Activated T-helper 1 cell treated with Interleukin-2 at 50 U/mL for 16 hours (primary cell): ENCODE results near the gene MAP3K5.
"Not testable (repeated sequence)": the region's sequence is repeated elsewhere in the genome, so short reads cannot be mapped to it uniquely, and the experiment has no call there.

Experiments
- DNase-seq: peaks from one replicate; pipeline ENCODE4 v3.0.0-alpha.2; 2020; ENCODE audit warnings: low read depth

MAP3K5 gene

DNA sequence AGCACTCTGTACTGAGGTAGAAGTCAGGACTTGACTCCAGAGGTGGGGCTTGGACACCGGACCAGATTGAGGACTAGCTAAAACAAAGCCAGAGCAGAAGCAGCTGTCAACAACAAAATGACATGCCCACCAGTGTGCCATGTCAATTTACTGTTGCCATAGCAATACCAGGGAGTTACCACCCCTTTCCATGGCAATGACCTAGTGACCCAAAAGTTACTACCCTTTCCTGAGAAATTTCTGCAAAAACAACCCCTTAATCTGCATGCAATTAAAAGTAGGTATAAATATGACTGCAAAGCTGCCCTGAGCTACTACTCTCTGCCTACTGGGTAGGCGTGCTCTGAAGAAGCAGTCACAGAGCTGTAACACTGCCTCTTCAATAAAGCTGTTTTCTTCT is 21.0 kb downstream of the MAP3K5 start:
- DNase-seq, result no peak

DNA sequence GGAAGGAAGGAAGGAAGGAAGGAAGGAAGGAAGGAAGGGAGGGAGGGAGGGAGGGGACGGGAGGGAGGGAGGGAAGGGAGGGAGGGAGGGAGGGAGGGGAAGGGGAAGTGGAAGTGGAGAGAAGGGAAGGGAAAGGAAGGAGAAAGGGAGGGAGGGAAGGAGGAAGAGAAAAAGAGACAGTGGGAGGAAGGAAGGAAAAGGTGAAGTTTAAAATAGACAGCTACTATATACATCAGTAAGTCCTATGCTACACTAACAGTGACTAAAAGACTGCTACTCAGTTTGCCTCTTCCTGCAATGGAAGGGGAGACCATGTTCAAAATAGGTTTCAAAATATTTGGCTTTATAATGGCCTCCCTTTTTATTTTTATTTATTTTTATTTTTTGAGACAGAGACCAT is 22.5 kb downstream of the MAP3K5 start:
- DNase-seq, result no peak

DNA sequence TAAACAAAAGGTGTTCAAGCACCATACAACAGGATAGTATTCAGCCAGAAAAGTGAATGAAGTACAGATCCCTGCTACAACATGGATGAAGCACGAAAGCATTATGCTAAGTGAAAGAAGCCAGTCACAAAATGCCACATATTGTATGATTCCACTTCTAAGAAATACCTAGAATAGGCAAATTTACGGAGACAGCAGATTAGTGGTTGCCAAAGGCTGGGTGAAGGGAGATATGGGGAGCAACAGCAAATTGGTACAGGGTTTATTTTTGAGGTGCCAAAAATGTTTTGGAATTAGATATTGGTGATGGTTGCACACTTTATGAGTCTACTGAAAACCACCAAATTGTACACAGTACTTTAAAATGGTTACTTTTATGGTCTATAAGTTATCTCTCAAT is 23.2 kb downstream of the MAP3K5 start:
- DNase-seq, result no peak

DNA sequence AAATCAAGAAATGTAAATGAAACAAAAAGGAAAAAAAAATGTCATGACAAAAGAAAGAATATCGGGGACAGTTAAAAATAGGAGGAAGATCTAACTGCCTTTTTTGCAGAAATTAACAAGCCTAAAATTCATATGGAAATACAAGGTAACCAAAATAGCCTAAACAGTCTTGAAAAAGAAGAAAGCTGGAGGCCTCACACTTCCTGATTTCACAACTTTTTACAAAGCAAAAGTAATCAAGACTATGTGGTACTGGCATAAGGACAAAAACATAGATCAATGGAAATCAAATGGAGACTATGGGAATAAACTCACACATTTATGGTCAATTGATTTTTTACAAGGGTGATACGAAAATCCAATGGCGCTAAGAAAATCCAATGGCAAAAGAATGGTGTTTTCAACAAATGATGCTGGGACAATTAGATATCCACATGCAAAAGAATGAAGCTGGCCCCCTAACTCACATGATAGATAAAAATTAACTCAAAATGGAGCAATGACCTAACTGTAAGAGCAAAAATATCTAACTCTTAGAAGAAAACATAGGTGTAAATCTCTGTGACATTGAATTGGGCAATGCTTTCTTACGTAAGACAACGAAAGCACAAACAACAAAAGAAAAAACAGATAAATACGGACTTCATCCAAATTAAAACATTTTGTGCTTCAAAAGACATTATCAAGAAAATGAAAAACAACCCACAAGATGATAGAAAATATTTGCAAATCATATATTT is 24.5 kb downstream of the MAP3K5 start:
- no peak for DNase-seq

DNA sequence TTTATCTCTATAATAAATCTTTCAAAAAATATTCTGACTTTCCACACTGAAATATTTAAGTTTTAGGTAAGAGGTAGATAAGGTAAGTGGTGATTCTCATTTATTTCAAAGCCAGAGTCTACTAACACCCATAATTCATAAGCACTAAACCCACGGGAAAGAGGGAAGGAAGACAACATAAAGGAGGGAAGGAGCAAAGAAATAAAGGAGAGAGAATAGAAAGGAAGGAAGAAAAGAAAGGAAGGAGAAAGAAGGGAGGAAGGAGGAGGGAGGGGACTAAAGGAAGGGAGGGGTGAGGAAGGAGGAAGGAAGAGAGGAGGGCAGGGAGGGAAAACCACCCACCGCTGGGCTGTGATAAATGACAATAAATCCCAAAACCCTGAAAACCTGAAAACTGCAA is 25.2 kb downstream of the MAP3K5 start:
- no peak for DNase-seq

DNA sequence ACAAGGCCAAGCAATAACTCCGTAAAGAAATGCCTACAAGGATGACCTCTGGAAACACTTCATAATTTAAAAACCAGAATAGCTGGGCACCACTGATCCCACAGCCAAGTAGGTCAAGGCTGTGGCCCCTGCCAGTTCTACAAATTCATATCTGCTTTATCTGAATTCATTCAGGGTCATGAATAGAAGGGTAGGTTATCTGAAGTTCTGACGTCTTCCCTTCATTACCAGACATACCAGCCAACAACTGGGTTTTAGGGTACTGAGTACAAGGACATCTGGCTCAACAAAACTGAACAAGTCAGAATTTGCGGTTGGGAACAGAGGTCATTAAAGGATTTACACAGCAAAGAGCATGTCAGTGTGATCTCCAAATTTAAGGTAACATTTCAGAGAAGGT is 26.0 kb downstream of the MAP3K5 start:
- no peak for DNase-seq

DNA sequence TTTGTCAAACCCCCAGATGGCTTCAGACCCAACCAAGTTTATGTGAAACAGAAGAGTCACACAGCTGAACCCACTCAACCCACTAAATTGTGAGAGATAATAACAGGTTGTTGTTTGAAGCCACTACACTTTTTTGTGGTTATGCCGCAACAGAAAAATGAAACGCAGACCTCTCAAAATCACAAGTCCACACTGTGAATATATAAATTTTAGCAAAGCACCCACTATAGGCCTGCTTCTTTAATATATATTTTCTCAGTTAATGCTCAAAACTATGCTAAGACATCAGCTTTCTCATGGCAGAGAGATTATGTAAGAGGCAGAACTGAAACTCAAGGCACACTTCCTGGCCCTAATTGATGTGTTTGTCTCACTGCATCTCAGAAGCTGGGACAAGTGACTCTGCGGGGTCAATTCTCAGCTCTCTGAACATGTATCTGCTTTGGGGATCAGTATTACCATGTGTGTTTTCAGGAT is 27.7 kb downstream of the MAP3K5 start:
- DNase-seq, result no peak

DNA sequence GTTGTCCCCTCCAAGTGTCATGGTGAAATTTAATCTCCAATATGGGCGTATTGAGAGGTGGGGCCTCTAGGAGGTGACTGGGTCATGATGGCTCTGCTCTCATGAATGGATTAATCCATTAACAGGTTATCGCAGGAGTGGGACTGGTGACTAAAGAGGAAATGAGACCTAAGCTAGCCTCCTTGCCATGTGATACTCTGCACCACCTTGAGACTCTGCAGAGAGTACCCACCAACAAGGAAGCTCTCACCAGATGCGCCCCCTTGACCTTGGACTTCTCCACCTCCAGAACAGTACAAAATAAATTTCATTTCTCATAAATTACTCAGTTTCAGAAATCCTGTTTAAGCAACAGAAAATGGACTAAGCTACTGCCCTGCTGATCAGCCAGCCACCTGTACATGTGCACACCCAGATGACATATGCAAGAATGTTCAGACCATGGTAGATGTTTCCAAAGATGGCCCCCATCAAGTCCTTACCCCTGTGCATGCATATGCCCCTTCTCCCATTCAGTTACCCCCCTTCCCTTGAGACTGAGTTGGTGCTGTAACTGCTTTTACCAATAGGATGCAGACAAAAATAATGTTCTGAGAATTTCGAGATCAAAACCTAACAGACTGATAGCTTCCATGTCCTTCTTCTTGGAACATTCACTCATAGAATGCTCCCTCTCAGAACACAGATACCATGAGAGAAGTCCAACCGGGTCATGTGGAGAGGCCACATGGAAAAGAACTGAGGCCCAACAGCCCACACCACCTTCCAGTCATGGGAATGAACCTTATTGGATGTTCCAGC is 28.4 kb downstream of the MAP3K5 start:
- no peak for DNase-seq

DNA sequence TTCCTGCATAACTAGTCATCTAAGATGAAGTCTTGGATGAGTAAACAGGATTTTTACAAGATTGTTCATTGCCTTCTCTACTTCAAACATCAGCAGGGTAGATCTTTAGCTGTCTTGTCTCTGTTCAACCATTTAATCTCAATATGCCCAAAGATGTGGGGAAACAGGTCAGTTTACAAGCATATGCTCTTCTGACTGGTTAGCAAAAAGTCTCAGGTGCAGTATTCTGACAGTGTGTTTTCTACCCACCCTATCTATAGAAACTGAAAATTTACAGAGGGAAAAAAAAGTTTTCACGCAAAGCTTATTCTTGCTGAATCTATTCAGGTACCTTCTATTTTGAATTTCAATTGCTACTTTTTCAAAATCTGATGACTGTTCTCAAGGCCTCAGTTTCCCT is 29.0 kb downstream of the MAP3K5 start:
- no peak for DNase-seq

DNA sequence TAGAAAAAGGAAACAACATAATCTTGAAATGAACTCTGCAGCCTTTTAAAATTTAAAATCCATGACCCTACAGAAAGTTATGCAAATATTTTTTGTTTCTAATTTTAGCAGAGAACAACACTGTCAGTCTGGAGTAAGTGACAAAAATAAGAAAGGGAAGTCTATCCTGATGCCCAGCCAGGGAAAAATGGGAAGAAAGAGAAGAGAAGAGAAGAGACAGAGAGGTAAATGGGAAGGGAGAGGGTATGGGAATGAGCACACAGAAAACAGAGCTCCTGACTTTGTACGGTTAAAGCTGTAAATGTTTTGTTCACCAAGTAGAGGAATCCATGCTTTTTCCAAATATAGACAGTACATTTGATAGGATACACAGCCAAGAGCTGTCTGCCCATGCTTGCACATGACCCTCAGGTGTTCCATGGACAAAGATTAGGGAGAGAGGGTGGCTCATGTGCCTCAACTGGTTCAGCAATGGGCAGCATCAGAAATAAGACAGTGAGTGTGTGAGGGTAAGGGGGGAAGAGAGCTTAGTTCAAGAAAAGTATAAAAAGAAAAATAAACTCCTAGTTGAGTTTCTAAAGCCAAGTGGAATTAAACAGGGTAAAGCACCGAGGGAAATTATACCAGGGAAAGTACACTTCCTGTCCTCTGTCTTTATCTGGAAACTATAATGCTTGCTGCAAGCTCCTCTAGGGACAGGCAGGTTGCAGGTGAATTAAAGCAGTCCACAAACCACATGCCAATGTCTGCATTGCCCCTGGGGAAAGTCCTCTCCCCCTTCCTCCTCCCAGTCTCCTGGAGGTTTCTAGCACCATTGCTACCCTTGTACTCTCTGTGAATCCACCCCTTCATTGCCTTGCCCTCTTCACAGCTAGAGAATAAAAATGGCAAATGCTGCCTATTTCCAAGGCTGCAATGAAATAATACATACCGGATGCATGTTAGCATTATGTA is 30.0 kb downstream of the MAP3K5 start:
- DNase-seq, result no peak

DNA sequence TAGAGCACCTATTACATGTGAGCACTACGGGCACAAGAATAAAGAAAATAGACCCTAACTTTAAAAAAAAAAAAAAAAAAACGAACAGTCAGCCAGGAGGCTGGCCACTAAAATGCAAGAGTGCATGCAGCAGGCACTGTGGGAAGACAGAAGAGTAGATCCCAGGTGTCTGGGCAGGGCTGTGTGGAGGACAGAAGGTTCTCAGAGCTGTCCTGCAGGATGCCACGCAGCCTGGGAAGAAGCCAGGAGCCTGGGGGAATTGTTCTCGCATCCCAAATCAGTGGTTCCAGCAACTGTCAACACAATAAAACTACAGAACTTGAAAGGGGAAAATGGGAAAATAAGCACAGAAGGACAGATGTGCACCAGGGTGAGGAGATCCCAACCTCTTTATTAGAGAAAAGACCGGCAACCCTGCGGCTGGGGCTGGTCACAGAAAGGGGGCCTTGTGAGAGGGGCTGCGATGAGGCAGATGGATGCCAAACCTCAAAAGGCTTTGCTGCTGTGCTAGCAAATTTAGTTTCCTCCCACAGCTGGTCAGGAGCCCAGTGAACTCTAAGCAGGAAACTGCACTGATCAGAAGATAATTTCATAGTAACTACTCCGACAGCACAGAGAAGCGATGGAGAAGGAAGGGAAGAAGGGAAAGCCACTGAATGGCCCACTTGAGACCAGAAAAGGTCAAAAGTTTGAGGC is 30.9 kb downstream of the MAP3K5 start:
- DNase-seq, result no peak

DNA sequence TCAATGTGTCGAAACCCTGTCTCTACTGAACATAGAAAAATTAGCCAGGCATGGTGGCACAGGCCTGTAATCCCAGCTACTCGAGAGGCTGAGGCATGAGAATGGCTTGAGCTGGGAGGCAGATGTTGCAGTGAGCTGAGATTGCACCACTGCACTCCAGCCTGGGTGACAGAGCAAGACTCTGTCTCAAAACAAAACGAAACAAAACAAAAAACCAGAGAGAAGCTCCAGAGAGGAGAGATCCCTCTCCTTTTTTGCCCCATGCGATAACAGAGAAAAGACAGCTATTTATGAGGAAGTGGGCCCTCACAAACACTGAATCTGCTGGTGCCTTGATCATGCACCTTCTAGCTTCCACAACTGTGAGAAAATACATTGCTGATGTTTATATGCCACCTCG is 31.5 kb downstream of the MAP3K5 start:
- not testable (repeated sequence) for DNase-seq

DNA sequence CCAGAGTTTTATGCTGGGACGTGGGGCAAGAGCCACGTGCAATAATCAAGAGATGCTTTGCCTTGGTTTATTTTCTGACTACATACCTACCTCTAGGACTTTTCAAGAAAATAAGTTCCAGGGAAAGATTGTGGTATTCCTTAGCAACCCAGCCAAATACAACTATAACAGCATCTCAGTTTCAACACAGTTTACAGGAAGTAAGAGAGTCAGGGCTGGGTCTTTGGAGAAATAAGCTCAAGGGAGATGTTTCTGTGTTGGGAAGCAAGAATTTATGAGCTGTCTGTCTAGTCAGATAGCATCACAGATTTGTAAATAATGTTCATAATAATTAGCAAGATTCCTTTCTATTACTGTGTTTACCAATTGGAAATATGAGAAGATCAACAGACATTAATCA is 35.1 kb downstream of the MAP3K5 start:
- no peak for DNase-seq

DNA sequence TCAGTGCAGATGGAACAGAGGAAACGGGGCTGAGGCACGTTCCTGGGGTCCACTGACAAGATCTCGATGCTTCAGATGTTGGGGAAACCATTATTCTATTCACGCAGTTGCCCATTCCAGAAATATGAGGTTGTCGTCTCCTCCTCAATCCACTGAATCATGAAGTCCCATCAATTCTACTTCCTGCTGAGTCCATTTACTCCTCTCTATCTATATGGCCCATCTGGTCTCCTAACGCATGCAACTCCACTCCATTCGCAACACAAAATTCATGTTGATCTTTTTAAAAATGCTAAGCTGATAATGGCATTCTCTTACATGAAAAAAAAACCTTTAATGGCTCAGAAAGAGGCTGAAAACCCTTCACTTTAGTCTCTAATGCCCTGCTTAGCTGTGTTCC is 37.5 kb downstream of the MAP3K5 start:
- no peak for DNase-seq

DNA sequence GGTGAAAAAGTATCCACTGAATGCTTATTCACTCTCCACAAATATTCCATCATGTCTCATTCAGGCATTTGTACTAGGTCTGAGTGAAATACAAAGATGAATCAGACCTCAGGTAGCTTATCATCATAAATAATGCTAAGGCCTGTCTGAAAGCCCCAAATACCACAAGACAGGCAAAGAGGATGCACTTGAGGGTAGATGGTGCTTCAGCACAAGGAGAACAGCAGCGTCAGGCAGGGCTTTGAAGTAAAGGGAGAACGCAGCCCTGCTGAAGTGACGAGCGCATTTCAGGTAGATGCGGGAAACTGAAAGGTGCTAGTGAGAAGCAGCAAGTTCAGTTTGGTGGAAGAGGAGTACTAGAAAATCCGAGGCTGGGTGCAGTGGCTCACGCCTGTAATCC is 38.7 kb downstream of the MAP3K5 start:
- DNase-seq, result peak; percentile 49

DNA sequence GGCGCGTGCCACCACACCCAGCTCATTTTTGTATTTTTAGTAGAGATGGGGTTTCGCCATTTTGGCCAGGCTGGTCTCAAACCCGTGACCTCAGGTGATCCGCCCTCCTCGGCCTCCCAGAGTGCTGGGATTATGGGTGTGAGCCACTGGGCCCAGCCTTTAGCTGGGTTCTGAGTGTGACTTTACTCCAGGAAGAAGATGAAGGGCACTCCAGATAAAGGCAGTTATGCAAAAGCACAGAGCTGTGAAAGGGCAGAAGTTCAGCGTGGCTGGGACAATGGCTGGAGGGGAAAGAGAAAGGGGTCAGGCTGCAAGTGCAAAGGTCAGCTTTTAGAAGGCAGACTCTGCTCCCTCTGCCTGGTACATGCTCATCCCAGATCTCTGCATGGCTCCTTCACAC is 39.7 kb downstream of the MAP3K5 start:
- DNase-seq, result no peak

DNA sequence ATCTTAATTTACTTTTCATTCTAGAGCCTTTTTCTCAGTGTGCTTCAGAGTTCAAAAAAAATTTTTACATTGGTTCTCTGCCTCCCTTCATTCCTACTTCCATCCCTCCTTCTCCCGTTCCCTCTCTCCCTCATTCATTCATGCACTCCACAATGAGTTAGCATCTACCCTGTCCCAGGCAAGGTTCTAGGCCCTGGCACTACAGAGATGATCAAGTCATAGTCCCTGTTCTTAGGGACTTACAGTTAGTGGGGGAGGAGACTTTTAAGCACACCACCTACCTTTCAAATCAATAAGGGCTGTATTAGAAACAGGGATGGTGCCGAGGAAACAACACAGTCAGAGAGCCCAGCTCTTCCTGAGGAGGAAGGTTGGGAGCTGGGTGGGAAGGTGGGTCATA is 40.3 kb downstream of the MAP3K5 start:
- no peak for DNase-seq

DNA sequence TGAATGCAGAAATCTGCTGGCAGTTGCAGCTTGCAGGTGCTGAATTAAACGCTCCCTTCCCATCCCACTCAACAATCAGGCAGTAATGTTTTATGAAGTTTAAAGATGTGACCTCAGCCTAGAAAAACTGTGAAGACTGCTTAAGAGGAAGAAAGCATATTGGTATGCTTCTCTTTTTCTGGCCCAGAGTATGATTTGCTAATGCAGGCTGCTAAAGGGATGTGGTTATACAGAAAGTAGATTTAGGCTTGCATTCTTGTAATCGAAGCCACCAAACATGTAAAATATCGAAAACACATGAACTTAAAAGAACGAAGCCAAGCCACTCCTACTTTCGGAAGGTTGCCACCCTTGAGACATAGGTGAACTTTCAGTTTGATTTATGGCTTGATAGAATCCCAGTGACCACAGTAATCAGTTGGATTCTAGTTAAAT is 40.7 kb downstream of the MAP3K5 start:
- DNase-seq, result no peak

DNA sequence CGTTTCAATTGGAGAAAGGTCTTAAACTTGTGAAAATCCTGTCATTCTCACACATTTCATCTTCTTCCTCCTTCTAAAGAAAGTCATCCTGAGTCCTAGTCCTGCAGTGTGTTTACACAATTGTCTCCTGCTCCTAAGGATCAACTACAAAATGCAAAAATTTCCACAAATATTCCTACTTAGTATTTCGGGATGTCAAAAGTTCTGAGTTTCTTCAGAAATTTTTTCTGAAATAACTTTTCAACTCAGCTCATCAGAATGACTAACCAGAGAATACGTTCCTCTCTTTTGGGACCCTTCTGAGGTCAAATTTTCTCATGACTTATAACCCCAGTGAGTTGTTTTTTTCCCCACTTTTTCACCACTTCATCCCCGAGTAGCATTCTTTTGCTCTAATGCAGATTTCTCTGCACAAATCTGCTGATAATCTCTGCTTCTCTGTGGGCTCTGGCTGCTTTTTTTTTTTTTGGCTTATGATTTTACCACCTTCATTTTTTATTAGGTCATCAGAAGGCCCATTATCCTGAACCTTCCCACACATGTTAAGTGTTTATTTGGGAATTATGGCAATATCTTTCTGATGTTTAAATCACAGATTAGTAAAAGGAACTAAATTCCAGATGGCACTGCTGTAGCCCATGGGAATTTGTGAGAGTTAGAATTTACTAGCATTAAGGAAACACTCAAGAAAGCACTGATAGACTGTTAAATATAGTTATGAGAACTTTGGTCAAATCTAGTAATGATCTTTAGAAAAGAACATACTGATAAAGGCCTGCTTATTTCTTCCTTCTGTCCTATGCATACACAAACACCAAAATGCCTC is 41.4 kb downstream of the MAP3K5 start:
- DNase-seq, result no peak

DNA sequence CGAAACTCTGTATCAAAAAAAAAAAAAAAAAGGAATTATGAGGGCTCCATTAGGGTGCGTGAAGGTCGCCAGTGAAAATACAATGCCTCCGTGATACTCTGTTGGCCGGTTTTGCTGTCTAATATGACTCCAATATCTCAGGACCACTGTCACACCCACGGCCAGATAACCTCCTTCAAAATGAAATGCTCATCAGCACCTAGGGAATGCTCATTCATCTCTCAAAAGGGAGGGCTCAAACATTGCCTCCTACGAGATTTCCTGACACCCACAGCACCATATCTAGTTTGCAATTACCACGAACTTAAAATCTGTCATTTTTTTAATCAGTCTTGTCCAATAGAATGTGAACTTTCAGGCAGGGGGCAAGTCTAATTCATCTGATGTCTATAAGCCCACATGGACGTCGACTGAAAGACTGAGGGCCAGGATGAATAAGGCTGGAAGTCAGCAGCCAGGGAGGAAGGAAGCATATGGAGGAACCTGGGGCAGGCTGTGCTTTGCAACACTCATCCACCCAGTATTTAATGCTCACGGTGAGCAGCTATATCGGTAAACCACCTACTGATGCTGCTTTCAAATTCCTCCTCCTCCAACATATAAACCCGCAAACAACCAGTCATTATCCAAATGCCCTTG is 42.8 kb downstream of the MAP3K5 start:
- no peak for DNase-seq
